ENCODE data around the gene CAPN5.

The CAPN5 gene

DNA sequence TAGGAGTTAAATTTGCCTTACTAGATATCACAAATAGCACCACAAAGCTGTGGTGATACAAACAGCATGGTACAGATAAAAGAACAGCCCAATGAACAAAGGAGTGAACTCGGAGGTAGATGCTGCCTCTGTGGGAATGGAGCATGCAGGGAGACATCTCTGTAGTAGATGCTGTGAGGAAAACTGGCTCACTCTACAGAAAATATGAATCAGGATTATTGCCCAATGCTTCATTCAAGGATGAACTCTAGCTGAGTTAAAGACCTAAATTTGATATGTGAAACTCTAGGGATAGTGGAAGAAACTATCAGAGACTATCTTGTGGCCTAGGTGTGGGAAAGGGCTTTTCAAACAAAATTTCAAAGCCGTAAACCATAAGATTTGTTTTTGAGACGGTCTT is 15.3 kb upstream of the CAPN5 start:
- H3K36me3 ChIP-seq (ENCODE audit: control insufficient read depth, low read length) = no peaks in the 10 kb centered on the region
- peaks cover 4% of the 10 kb centered on the region; the same call in 1 of the 2 replicates for H3K9me3 ChIP-seq (ENCODE audit: control insufficient read depth, insufficient read depth, low read length)
- TF ChIP-seq EZH2phosphoT487 (IDR thresholded peaks at IDR 0.05; ENCODE audit: borderline replicate concordance, low read length) (no peak), CTCF (IDR thresholded peaks at IDR 0.05; ENCODE audit: low read depth, low read length, poor library complexity, severe bottlenecking) (no peak)
- H3K79me2 ChIP-seq (ENCODE audit: control insufficient read depth, low read length) = no peaks in the 10 kb centered on the region
- H3K27me3 ChIP-seq (ENCODE audit: control insufficient read depth, low read length) = no peaks in the 10 kb centered on the region; the same call in none of the 2 replicates
- no peaks in the 10 kb centered on the region for H3K9me2 ChIP-seq (replicated peaks; ENCODE audit: control insufficient read depth, low read length)
- peaks cover 4% of the 10 kb centered on the region; the same call in 1 of the 2 replicates for H3K4me1 ChIP-seq (ENCODE audit: control insufficient read depth, low read length)
- H3K4me2 ChIP-seq (ENCODE audit: low read length) = no peak overlapping the region
- no peaks in the 10 kb centered on the region for H4K20me1 ChIP-seq (ENCODE audit: control insufficient read depth, insufficient read depth, low read depth, low read length)
- H3F3A ChIP-seq (ENCODE audit: control insufficient read depth, insufficient read depth) = peaks cover 2% of the 10 kb centered on the region; the same call in 1 of the 2 replicates
- no peak overlapping the region for H3K27ac ChIP-seq (ENCODE audit: low read depth, low read length)
- H3K4me3 ChIP-seq (ENCODE audit: low read length) = no peak overlapping the region

- Histone ChIP-seq H3K79me2 (ENCODE audit: control insufficient read depth, low read length) (no peaks in the 10 kb centered on the region), H3K9me2 (replicated peaks; ENCODE audit: control insufficient read depth, low read length) (no peaks in the 10 kb centered on the region), H3K4me2 (ENCODE audit: low read length) (no peak overlapping the region), H3K27ac (ENCODE audit: low read depth, low read length) (no peak overlapping the region), H3F3A (ENCODE audit: control insufficient read depth, insufficient read depth) (no peaks in the 10 kb centered on the region), H3K9me3 (ENCODE audit: control insufficient read depth, insufficient read depth, low read length) (peaks cover 8% of the 10 kb centered on the region; the same call in 1 of the 2 replicates), H4K20me1 (ENCODE audit: control insufficient read depth, insufficient read depth, low read depth, low read length) (no peaks in the 10 kb centered on the region), H3K27me3 (ENCODE audit: control insufficient read depth, low read length) (no peaks in the 10 kb centered on the region; the same call in none of the 2 replicates), H3K4me3 (ENCODE audit: low read length) (no peak overlapping the region), H3K36me3 (ENCODE audit: control insufficient read depth, low read length) (no peaks in the 10 kb centered on the region), H3K4me1 (ENCODE audit: control insufficient read depth, low read length) (no peaks in the 10 kb centered on the region)
- TF ChIP-seq CTCF (IDR thresholded peaks at IDR 0.05; ENCODE audit: low read depth, low read length, poor library complexity, severe bottlenecking) = no peak
- TF ChIP-seq EZH2phosphoT487 (IDR thresholded peaks at IDR 0.05; ENCODE audit: borderline replicate concordance, low read length) = no peak
Observed at GRCh38 chr11:77052518-77052917, 14.3 kb upstream of the CAPN5 start.

DNA sequence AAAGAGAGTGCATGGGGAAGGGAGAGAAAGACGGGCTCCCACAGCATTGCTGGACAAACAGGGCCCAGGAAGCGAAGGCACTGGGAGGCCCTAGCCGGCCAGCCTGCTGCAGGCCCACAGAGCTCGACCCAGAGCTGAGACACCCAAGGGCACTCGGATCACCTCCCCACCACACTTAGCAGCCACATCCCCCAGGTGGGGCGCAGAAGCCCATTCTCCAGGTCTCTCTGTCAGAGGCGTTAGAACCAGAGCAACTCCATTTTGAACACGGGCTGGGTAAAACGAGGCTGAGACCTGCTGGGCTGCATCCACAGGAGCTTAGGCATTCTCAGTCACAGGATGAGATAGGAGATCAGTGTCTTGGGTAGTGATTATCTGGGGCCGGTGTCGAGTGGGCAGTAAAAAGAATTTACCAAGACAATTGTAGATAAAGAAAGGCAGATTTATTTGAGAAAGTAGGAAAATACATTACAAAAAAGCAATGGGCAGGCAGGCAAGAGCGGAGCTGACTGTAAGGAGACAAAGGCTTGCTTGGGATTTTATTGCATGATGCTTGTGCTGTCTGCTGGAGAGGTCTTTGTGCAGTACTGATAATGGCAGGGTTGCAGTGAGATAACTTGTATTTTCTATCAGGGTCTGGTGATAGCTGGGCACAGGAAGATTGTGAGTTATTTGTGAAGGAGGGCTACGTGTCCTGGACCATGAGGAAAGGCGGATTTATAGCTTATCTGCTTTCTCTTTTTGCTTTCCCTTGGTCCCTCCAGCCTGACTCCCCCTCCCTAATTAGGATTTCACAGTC is 13.4 kb upstream of the CAPN5 start:
- Histone ChIP-seq H3K9me2 (replicated peaks; ENCODE audit: control insufficient read depth, low read length) (no peaks in the 10 kb centered on the region), H3K79me2 (ENCODE audit: control insufficient read depth, low read length) (no peaks in the 10 kb centered on the region), H3K36me3 (ENCODE audit: control insufficient read depth, low read length) (no peaks in the 10 kb centered on the region), H4K20me1 (ENCODE audit: control insufficient read depth, insufficient read depth, low read depth, low read length) (no peaks in the 10 kb centered on the region), H3K9me3 (ENCODE audit: control insufficient read depth, insufficient read depth, low read length) (peaks cover 8% of the 10 kb centered on the region; the same call in 1 of the 2 replicates), H3F3A (ENCODE audit: control insufficient read depth, insufficient read depth) (no peaks in the 10 kb centered on the region), H3K4me1 (ENCODE audit: control insufficient read depth, low read length) (no peaks in the 10 kb centered on the region), H3K4me3 (ENCODE audit: low read length) (no peak overlapping the region), H3K4me2 (ENCODE audit: low read length) (no peak overlapping the region), H3K27ac (ENCODE audit: low read depth, low read length) (no peak overlapping the region), H3K27me3 (ENCODE audit: control insufficient read depth, low read length) (no peaks in the 10 kb centered on the region; the same call in none of the 2 replicates)
- TF ChIP-seq EZH2phosphoT487 (IDR thresholded peaks at IDR 0.05; ENCODE audit: borderline replicate concordance, low read length) (no peak), CTCF (IDR thresholded peaks at IDR 0.05; ENCODE audit: low read depth, low read length, poor library complexity, severe bottlenecking) (no peak)
